Measurements from ENCODE around the gene A3GALT2. TPM values are rescaled to one million over a fixed set of nuclear protein-coding genes. Genes with fewer than 3 reads are reported as not detected.
A peak's percentile ranks its signal among the peaks of the same experiment; 100 is the strongest.

A3GALT2 gene
- total RNA-seq, 1 experiment from 2014 or later = not detected

DNA sequence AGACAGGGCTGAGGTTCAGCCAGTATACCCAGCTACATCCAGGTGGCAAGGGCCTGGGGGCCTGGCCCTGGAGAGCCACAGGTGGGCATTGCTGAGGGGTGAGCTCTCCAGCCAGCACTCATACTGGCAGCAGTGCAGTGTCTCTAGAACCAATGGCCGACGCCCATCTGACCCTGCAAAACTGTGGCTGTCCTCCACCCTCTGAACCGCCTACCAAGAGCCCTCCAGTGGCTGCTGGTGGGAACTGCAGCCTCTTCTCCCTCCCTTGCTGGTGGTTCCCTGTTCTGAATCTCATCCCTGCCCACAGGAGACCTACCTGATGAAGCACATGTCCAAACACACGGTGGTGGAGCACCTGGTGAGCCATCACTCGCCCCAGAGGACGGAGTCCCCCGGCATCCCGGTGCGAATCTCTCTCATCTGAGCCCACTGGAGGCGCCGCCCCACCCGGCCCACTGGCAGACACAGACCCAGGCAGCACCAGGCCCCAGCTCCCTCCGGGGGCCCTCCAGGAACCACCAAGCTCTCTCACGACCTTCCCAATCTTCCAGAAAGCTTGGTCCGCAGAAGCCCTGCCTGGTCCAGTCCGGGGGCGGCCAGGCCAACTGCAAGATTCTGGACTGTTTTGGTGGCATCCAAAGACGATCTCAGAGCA lies 22.1 kb downstream of the A3GALT2 start:
- Mint-ChIP-seq H3K27ac (no peak overlapping the region), H3K9me3 (peaks cover 10% of the 10 kb centered on the region; the same call in 1 of the 2 replicates), H3K4me3 (no peak overlapping the region), H3K4me1 (peaks cover 16% of the 10 kb centered on the region), H3K36me3 (peaks cover 19% of the 10 kb centered on the region), H3K27me3 (ENCODE audit: low read depth) (peaks cover 3% of the 10 kb centered on the region; the same call in 1 of the 2 replicates)
- ChIA-PET CTCF (interaction anchor here (0.6 to 2.6 kb wide), 18 partner anchors 15 to 179 kb away, joined by 3 to 15 read pairs (median 4); partner anchors contain the start of gene TRIM62), POLR2A (interaction anchor here (0.5 kb wide), 1 partner anchor 1151 kb away, joined by 4 read pairs; no protein-coding TSS in a partner anchor)
- ATAC-seq (peak; percentile 77), DNase-seq (ENCODE audit: low spot score) (peak; percentile 87)
- TF ChIP-seq FOXJ3 (CRISPR knock-in tag; IDR thresholded peaks at IDR 0.05; ENCODE audit: borderline replicate concordance) (no peak), CTCF (IDR thresholded peaks at IDR 0.05) (peak; percentile 93)
- TF ChIP-seq, protein P1, sequence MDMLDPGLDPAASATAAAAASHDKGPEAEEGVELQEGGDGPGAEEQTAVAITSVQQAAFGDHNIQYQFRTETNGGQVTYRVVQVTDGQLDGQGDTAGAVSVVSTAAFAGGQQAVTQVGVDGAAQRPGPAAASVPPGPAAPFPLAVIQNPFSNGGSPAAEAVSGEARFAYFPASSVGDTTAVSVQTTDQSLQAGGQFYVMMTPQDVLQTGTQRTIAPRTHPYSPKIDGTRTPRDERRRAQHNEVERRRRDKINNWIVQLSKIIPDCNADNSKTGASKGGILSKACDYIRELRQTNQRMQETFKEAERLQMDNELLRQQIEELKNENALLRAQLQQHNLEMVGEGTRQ (CRISPR knock-in tag; IDR thresholded peaks at IDR 0.05) = peak; percentile 22; the same call in 1 of the 2 replicates

DNA sequence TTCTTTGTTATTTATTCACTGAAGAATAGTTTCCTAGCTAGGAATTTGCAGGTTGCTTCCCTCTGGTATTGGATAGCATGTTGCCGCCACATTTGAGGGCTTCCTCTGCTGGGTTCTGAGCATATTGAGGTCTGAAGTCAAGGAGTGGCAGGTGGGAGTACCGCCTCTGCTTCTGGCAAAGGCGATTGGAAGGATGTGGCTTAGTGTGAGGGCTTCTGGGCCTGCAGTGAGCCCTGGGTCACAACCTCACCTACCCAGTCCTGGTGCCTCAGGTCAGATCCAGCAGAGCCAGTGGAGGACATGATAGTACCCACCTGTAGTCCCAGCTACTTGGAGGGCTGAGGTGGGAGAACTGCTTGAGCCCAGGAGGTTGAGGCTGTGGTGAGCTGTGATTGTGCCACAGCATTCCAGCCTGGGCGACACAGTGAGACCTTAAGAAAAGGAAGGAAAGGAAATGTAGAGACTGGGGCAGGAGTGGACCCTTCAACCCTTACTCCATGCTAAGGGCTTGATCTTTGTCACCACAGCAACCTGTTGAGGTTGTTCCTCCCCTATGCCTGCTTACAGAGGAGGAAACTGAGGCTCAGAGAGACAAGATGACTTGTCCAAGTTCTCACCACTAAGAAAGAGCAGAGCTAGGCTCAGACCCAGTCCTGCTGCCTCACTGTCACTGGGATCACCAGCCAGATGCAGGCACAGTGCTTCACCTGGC lies 22.8 kb downstream of the A3GALT2 start:
- CTCF ChIA-PET = interaction anchor here (0.5 to 2.6 kb wide), 18 partner anchors 16 to 178 kb away, joined by 3 to 15 read pairs (median 4); no protein-coding TSS in a partner anchor
- POLR2A ChIA-PET = interaction anchor here (0.5 kb wide), 1 partner anchor 1150 kb away, joined by 4 read pairs; no protein-coding TSS in a partner anchor
- Mint-ChIP-seq H3K27me3 (ENCODE audit: low read depth) (peaks cover 3% of the 10 kb centered on the region; the same call in 1 of the 2 replicates), H3K4me1 (peaks cover 16% of the 10 kb centered on the region), H3K27ac (no peak overlapping the region), H3K36me3 (peaks cover 19% of the 10 kb centered on the region), H3K4me3 (no peak overlapping the region), H3K9me3 (peaks cover 10% of the 10 kb centered on the region; the same call in 1 of the 2 replicates)
- TF ChIP-seq NFE2L1 (CRISPR knock-in tag; IDR thresholded peaks at IDR 0.05) (no peak), MXD4 (CRISPR knock-in tag; IDR thresholded peaks at IDR 0.05; ENCODE audit: borderline replicate concordance) (no peak)
- no peak for DNase-seq (ENCODE audit: low spot score)
- ATAC-seq = no peak

GRCh38 chr1:33296824-33297223 lies 24.1 kb downstream of the A3GALT2 start:
- peaks cover 19% of the 10 kb centered on the region for H3K36me3 Mint-ChIP-seq
- no peaks in the 10 kb centered on the region; the same call in 1 of the 2 replicates for H3K27me3 Mint-ChIP-seq (ENCODE audit: low read depth)
- peaks cover 16% of the 10 kb centered on the region for H3K4me1 Mint-ChIP-seq
- no peak for DNase-seq (ENCODE audit: low spot score)
- ChIA-PET POLR2A (no interaction called here), CTCF (interaction anchor here (0.6 to 3.4 kb wide), 14 partner anchors 27 to 336 kb away, joined by 3 to 161 read pairs (median 12); partner anchors contain the start of gene ZSCAN20)
- TF ChIP-seq GRHL2 (CRISPR knock-in tag; IDR thresholded peaks at IDR 0.05; ENCODE audit: insufficient replicate concordance, severe bottlenecking) (no peak), FOXK1 (CRISPR knock-in tag; IDR thresholded peaks at IDR 0.05) (no peak), ZNF121 (CRISPR knock-in tag; IDR thresholded peaks at IDR 0.05) (peak; percentile 56; the same call in 1 of the 2 replicates)
- H3K27ac Mint-ChIP-seq = no peak overlapping the region
- H3K9me3 Mint-ChIP-seq = peaks cover 5% of the 10 kb centered on the region; the same call in 1 of the 2 replicates
- no peak for ATAC-seq
- no peak overlapping the region for H3K4me3 Mint-ChIP-seq

- ChIA-PET POLR2A (interaction anchor here (1.1 kb wide), 1 partner anchor 72 kb away, joined by 5 read pairs; no protein-coding TSS in a partner anchor), CTCF (interaction anchor here (0.6 to 3.4 kb wide), 78 partner anchors 8 to 390 kb away, joined by 3 to 161 read pairs (median 5); partner anchors contain the start of genes A3GALT2, PHC2 and ZSCAN20)
- Mint-ChIP-seq H3K36me3 (peaks cover 15% of the 10 kb centered on the region), H3K4me1 (peaks cover 16% of the 10 kb centered on the region), H3K27me3 (ENCODE audit: low read depth) (no peaks in the 10 kb centered on the region), H3K27ac (no peak overlapping the region), H3K9me3 (no peaks in the 10 kb centered on the region), H3K4me3 (no peak overlapping the region)
- DNase-seq (ENCODE audit: low spot score) = no peak
- no peak for ATAC-seq
- TF ChIP-seq PRRX2 (CRISPR knock-in tag; IDR thresholded peaks at IDR 0.05) (no peak), TP53 (CRISPR knock-in tag; IDR thresholded peaks at IDR 0.05) (no peak), FOXP1 (CRISPR knock-in tag; IDR thresholded peaks at IDR 0.05; ENCODE audit: borderline replicate concordance) (no peak), NFATC4 (CRISPR knock-in tag; IDR thresholded peaks at IDR 0.05) (no peak), NR3C1 (CRISPR knock-in tag; conservative IDR thresholded peaks at IDR 0.05; ENCODE audit: low read depth) (no peak), PREB (CRISPR knock-in tag; IDR thresholded peaks at IDR 0.05; ENCODE audit: borderline replicate concordance) (no peak), SMAD4 (CRISPR knock-in tag; IDR thresholded peaks at IDR 0.05) (no peak)
- TF ChIP-seq, protein P2, sequence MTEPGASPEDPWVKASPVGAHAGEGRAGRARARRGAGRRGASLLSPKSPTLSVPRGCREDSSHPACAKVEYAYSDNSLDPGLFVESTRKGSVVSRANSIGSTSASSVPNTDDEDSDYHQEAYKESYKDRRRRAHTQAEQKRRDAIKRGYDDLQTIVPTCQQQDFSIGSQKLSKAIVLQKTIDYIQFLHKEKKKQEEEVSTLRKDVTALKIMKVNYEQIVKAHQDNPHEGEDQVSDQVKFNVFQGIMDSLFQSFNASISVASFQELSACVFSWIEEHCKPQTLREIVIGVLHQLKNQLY (CRISPR knock-in tag; IDR thresholded peaks at IDR 0.05) = no peak
Observed at GRCh38 chr1:33296082-33296458, 24.8 kb downstream of the A3GALT2 start.

All from WTC11 (cell line).